ENCODE results near the gene FAM234B.
"Not testable (repeated sequence)": the region's sequence is repeated elsewhere in the genome, so short reads cannot be mapped to it uniquely, and the experiment has no call there.

FAM234B gene

DNA sequence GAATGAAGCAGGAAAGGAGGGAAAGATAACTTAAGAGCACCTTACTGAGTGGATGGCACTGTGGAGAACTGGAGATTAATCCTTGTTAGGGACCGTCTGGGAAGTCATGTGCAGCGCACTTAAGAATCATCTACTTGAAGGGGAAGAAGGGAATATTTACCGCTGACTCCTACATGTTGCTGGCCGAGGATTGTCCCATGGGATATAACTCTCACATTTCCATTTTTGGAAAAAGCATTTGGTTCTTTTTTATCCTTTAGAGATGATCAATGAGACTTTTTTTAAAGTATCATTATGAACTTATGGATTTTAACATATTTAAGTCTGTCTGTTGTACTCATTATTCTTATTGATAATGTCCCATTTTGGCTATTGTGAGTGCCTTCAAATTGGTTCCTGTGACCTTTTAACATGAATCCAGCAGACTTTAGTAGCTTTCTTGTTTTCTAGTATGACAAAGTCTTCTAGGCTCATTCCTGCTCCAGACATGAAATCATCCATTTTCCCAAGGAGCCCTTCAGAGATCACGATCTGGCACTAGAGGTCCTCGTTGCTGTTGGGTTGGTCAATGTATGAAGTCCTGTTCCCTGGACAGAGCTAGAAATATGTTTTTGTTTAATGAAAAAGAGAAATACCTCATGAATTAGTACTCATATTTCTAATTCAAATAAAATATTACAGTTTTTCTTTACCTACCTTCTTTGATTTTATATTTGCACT lies 20.2 kb upstream of the FAM234B start:
- no peak for DNase-seq (ENCODE audit: low read depth)

DNA sequence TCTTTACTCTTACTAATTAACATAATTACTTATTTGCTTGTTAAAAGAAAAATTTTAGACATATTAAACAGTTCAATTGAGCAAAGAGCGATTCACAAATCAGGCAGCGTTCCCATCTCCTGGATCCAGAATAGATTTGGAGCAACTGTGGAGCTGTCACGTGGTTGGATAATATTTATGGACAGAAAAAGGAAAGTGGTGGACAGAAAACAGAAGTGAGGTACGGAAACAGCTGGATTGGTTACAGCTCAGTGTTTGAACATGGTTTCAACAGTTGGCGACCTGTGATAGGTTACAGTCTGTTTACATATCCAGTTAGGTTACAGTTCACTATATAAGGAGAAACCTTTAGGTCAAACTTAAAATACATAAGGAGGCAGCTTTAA lies 19.7 kb upstream of the FAM234B start:
- no peak for DNase-seq (ENCODE audit: low read depth)

- DNase-seq (ENCODE audit: low read depth), result no peak
Measured at GRCh38 chr12:13026286-13026685, 17.9 kb upstream of the FAM234B start.

DNA sequence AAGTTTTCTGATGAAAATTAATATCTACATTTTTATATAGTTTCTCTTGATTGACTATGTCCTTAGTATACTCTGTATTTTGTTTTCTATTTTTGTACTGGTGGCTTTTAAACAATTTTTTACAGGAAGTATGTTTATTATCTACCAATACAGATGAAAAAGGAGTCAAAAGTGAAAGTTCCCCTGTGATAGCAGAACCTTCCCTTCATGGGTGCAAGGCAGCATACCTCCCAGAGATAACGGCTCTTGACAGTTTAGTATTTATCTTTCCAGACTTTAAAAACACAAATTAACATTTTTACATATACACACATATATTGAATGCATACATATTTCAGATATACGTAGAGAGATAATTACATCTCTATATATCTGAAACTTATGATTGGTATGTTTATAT lies 17.1 kb upstream of the FAM234B start:
- no peak for DNase-seq (ENCODE audit: low read depth)

- DNase-seq (ENCODE audit: low read depth), result no peak
Measured at GRCh38 chr12:13027508-13027907, 16.7 kb upstream of the FAM234B start.

DNA sequence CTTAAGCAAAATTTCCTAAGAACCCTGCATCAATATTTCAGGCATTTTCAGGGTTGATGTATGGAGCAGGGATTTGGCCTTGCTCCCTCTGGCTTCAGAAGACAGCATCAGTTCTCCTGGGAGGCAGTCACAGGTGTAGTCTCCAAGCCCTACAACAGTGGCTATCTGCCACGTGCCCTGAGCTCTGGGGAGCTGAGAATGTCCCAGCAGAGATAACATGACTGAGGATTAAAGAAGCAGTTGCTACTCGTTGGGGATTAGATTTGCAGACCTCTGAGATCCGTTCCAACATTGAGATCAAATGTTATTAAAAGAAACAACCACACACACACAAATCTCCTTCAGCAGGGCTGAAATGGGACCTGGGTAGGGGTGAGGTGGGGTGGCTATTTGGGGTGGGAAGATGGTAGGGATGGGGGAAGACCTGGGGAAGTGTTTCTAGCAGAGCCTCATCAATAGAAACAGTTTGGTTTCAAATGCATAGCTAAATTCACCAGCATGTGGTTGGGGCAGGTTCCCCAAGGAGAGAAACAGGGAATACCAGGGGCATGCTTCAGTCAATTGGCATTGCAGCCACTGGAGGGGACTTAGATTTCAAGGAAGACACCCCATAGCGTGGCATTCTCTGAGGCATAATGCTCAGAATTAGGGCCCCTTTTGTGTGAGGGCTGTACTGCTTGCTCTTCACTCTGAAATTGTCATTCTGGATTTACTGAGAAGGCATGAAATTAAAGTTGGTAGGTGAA lies 15.2 kb upstream of the FAM234B start:
- no peak for DNase-seq (ENCODE audit: low read depth)

DNA sequence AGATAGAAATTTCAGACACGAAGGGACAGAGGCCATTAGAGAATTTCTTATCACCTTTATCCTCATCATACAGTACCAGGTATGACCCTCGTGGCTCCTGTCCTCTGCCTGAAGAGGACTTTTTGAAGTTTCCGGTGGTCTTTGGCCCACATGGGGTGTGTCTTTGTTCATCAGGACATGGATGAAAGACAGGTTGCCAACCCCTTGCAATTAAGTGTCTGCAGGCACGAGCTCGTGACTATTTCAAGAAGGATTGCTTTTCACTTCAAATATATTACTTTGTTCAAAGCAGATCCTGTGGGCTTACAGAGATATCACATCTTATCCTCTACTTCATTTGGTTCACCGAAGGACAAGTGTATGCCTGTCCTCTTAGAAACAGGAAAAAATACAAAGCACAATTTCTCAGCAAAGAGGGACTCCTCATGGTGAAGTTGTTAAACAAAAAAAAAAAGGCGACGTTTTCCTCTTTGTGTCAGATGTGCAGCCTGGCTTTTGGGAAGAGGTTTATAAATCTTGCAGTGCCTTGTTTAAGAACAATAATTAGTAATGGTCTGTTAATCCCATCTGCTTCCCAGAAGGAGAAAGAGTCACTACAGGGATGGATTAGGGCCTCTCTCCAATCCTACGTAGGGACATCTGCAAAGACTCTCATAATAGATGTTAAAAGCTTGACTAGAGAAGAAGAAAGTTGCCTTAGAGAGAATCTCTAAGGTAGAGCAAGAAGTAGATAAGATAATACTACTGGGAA lies 13.5 kb upstream of the FAM234B start:
- DNase-seq (ENCODE audit: low read depth), result no peak

DNA sequence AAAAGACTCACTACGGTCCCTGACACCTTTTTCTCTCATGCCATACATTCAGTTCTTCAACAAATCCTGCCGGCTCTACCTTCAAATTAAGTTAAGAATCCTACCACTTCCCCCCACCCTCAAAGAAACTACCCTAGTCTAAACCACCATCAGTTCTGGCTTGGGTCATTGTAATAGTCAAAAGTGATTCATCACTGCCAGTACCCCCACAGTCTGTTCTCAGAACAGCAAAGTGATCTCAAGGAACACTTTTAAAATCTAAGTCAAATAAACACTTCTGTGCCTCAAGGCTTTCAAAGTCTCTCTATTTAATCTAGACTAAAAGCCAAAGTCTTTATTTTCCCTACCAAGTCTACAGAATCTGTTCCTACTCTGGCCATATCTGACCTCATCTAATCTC lies 12.0 kb upstream of the FAM234B start:
- no peak for DNase-seq (ENCODE audit: low read depth)

- no peak for DNase-seq (ENCODE audit: low read depth)
Measured at GRCh38 chr12:13033476-13033875, 10.7 kb upstream of the FAM234B start.

DNA sequence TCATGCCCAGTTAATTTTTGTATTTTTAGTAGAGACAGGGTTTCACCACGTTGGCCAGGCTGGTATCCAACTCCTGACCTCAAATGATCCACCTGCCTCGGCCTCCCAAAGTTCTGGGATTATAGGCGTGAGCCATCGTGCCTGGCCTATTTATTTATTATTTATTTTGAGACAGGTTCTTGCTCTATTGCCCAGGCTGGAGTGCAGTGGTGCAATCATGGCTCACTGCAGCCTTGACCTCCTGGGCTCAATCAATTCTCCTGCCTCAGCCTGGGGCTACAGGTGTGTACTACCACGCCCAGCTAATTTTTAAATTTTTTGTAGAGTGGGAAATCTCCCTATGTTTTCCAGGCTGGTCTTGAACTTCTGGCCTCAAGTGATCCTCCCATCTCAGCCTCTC lies 8.8 kb upstream of the FAM234B start:
- DNase-seq (ENCODE audit: low read depth), result not testable (repeated sequence)

DNA sequence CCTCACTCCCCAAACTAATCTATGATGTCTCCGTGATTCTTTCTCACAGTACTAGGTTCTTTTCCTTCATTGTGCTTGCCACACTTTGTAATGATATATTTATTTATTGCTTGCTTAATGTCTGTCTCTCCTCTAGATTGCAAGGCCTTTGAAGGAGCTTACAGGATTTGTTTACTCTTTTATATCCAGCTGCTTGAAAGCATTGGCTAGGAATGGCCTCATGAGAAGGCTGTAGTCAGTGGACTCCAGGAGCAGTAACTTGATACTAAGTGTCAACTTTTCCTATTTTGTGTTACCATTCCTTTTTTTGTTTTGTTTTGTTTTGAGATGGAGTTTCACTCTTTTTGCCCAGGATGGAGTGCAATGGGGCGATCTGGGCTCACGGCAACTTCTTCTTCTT lies 7.3 kb upstream of the FAM234B start:
- DNase-seq (ENCODE audit: low read depth), result no peak

DNA sequence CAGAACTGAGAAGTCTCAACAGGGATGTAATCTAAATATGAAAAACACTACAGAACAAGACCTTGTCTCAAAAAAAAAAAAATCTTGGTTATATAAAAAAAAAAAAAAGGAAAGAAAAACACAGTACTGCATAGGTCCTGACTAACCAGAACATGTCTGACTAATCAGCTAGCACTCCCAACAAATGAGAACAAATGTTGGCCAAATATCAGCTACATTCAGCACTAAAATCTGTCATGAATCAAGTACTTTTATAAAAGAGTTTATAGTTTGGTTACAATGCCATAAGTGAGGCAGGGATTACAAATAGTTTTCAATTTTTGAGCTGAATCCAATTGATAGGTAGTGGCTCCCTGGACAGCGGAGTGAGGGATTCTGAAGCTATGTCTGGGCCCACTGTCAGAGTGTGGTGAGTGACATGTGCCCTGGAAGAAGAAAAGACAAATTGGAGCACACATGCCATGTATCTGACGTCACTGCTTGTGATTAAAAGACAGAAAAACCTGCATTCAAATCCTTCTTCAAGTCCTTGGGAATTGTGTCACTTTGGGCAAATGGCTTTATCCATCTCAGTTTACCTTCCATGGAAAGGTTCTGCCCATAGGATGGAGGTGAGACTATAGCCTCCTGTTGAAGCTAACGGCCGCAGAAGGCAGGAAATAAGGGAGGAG lies 5.6 kb upstream of the FAM234B start:
- no peak for DNase-seq (ENCODE audit: low read depth)

DNA sequence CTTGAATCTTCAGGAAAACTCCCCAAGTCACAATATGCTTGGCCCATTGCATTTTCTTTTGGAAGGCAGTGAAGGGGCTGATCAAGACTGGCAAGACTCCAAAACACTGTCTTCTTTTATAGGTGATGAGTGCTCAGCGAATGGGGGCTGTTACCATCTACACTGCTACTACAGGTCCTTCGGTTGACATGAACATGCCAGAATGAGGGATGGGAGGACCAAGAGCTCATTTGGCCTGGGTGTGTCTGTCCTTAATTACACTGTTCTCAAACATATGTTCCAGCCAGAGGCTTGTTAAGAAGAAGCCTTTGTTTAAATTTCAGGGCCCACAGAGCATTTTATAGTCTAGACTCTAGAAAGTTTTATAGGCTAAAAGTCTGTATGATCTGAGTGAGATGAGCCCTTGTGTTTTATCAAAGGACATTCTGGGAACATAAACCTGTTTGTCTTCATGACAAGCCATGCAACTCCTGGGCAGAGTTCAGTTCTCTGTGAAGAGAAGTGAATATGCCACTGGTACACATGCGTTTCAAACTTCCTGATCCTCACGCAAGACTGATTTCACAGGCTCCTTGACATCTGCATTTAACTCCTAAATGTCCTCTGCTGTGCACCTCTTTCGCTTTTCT lies 4.7 kb upstream of the FAM234B start:
- DNase-seq (ENCODE audit: low read depth), result no peak

DNA sequence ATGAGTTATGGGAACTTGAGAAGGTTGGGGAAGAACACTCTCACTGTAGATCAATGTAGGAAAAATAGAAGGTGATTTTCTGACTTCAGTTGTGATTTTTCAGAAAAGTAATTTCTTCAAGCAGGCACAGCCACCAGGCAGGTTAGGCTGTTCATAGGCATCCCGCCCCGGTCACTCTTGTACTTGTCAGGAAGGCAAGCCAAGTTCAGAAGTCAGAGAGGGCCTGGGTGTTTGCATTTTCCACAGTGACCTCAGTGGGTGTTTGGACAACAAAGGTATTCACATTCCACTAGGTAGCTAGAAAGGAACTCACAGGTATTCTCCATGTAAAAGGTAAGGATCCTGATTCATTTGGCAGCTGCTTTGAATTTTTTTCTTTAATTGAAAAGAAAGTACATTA lies 3.0 kb upstream of the FAM234B start:
- DNase-seq (ENCODE audit: low read depth), result no peak

DNA sequence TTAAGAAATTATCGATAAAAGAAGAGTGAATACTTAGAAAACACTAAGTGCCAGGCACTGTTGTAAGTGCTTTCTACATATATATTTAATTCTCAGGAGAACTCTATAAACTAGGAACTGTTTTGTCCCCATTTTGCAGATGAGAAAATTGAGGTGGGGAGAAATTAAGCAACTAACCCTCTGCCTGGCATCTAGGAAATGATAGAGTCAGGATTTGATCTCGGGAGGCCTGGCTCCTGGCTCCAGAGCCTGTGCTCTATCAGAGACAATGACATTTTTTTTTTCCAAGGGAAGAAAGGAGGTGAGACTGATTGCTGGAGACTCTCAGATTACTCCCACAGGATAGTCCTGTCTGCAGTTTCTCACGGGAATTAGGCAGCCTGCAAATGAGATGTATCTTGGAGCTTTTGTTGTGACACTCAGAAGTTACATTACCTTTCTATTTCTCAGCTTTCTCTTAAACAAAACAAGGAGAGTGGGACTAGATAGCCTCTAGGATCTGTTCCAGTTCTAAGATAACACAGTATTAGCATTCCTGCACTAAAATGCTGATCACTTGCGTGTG lies 1.4 kb upstream of the FAM234B start:
- DNase-seq (ENCODE audit: low read depth), result no peak

DNA sequence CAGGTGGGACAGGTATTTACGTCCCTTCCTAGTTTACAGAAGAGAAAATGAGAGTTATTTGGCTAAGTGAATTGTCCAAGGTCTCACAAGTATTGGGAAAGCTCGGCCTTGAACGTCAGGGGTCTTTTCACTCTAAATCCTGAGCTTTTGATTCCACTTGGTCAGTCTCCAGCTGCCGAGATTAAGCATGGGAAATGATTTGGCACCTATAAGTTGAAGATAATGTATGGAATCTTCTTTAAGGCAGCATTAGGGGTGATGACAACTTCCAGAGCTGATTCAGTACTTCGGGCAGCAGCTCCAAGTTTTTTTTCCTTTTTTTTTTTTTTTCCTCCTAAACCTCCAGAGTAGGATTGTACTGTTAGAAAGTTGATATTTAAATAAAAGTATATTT lies 722 bp downstream of the FAM234B start:
- no peak for DNase-seq (ENCODE audit: low read depth)

- no peak for DNase-seq (ENCODE audit: low read depth)
Measured at GRCh38 chr12:13045816-13046215, 1.6 kb downstream of the FAM234B start.

DNA sequence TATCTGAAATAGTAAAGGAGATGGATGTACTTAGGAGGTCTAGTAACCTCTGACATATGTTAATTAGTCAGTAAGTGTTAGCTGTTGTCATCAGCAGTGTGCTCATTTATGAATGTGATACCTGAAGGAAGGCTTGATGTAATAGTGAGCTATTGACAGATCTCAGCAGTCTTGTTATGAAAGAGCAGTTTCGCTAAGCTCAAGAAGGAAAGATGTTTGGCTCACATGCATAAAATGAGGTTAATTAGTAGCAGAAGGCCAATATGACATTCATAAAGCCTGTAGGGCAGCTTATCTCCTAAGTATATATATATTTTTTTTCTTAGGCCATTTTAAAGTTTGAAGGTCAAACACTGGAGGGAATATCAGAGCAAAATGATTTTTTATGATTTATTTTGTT lies 2.8 kb downstream of the FAM234B start:
- no peak for DNase-seq (ENCODE audit: low read depth)

DNA sequence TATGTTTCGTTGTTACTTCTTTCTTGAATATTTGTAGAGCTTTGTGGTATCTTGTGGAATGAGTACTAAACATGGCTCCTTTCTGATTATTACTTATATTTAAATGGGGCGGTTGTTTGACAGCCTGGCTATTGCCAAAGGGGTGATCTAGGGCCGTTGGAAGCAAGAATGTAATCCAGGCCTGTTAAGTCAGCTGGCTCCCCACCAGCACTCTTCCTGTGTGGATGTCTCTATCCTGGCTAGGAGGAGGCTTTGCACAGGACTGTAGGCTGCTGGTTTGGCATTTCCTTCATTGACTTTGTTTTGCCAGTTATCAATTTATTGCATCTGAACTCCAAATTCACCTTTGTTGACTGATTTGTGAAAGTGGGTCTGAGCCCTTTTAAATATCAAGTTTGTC lies 5.6 kb downstream of the FAM234B start:
- no peak for DNase-seq (ENCODE audit: low read depth)

GRCh38 chr12:13052421-13052820 lies 8.2 kb downstream of the FAM234B start:
- no peak for DNase-seq (ENCODE audit: low read depth)

DNA sequence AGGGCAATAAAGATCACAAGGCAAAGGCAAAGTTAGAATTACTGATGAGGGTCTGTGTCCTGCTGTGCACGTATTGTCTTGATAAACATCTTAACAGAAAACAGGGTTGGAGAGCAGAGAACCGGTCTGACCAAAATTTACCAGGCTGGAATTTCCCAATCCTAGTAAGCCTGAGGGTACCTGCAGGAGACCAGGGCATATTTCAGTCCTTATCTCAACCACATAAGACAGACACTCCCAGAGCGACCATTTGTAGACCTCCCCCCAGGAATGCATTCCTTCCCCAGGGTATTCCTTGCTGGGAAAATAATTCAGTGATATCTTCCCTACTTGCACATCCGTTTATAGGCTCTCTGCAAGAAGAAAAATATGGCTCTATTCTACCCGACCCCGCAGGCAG lies 9.4 kb downstream of the FAM234B start:
- not testable (repeated sequence) for DNase-seq (ENCODE audit: low read depth)

- no peak for DNase-seq (ENCODE audit: low read depth)
Measured at GRCh38 chr12:13060581-13060980, 16.4 kb downstream of the FAM234B start.

Measured in stimulated activated CD8-positive, alpha-beta memory T cell treated with anti-CD3 and anti-CD28 coated beads, Interleukin-7, amount 100 ng/mL, for 24 hours (primary cell).